Heart left ventricle (tissue), 13 donors: ENCODE measurements around the gene ANKRD39.

ENCODE experiments used
- POLR2A ChIP-seq, 2 donors: fragments of 450-650 bp; IDR thresholded peaks; one replicate each; pipeline ENCODE4 v1.6.1; 2017; ENCODE audit warnings: antibody characterized with exemption in 2 of 2, mild to moderate bottlenecking in 2 of 2, moderate library complexity in 2 of 2
- TF ChIP-seq, protein P1 (sequence below), 12 donors: fragments of 200-600 bp; sonication (generic) in 4 of 12; IDR thresholded peaks; one replicate each; pipeline versions ENCODE4 v1.5.0 to v1.8.0; 2018 to 2022; ENCODE audit warnings: antibody characterized with exemption in 12 of 12, mild to moderate bottlenecking in 5 of 12
- donor health status: ischemic (EF 13 %, LVEDD 7.1; RV severe dilation, severe dysfunction).
- donor health status: DM: no; HTN: yes; CAD: no.
- donor health status: DM: no; HTN: no; CAD: no.
- donor health status: ischemic (EF 25% LVEDD 6.9; RV normal size, moderate dysfunction).
- donor health status: ischemic (EF 25% LVEDD 5.7; RV mildly dilated, moderate dysfunction).
- donor health status: ischemic (EF 35%, LVEDD 5.7; RV mildly dilated, moderate dysfunction).
- donor health status: nonischemic (EF 11% LVEDD 7.7; RV severe dilation, severe dysfunction).
- donor health status: DM: yes; HTN: yes; CAD: no.
- donor health status: PGD.
- donor health status: ischemic (EF 29% LVEDD 5.4; RV normal size, mild dysfunction).
- donor health status: nonischemic (EF 23%, LVEDD 6.1; RV moderate dilation, normal function).

DNA sequence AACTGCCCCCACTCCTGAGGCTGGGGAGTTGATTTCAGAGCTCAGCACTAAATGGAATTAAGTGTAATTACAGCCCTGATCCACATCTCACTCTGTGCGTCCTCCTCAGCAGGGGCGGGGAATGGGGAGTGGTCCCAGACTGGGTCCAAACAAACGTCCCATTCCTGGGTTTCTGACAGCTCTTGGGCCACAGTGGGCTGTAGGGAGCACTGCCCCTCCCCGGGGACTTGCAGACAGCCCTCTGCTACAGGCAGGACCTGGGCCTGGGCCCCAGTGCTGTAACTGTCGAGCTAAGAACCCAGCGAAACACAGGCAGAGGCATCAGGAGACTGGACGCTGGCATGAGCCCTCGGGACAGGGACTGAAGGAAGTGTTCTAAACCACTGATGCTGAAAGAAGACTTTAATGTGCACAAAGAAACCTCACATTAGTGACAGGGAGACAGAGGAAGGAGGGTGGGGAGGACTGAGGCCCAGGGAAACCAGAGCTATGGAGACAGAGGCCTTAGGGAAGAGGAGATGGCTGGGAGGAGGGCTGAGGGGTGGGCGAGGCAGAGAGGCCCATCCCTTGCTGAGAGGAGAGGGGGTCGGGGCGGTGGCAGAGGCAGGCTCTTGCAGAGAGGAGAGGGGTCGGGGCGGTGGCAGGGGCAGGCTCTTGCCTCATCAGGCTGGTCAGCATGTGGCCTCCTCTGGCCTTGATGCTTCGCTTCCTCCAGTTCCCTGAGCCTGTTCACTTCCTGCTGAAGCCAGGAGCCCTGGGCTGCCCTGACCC is 17.9 kb upstream of the ANKRD39 start:
- TF ChIP-seq, protein P1, sequence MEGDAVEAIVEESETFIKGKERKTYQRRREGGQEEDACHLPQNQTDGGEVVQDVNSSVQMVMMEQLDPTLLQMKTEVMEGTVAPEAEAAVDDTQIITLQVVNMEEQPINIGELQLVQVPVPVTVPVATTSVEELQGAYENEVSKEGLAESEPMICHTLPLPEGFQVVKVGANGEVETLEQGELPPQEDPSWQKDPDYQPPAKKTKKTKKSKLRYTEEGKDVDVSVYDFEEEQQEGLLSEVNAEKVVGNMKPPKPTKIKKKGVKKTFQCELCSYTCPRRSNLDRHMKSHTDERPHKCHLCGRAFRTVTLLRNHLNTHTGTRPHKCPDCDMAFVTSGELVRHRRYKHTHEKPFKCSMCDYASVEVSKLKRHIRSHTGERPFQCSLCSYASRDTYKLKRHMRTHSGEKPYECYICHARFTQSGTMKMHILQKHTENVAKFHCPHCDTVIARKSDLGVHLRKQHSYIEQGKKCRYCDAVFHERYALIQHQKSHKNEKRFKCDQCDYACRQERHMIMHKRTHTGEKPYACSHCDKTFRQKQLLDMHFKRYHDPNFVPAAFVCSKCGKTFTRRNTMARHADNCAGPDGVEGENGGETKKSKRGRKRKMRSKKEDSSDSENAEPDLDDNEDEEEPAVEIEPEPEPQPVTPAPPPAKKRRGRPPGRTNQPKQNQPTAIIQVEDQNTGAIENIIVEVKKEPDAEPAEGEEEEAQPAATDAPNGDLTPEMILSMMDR (IDR thresholded peaks at IDR 0.05): no peak
- TF ChIP-seq POLR2A (IDR thresholded peaks at IDR 0.05): no peak
